NCI-H187 treated with DMSO at 0.1 percent for 48 hours (cell line): ENCODE results near the gene UPF3A.
"Not testable (repeated sequence)": the region's sequence is repeated elsewhere in the genome, so short reads cannot be mapped to it uniquely, and the experiment has no call there.

Experiments used
- DNase-seq: peaks from one replicate; lab custom pipeline; 2025; lab: John Stamatoyannopoulos, UW

The UPF3A gene

GRCh38 chr13:114264313-114264712, 17.1 kb upstream of the UPF3A start:
- not testable (repeated sequence) for DNase-seq

GRCh38 chr13:114264886-114265611, 16.4 kb upstream of the UPF3A start:
- no peak for DNase-seq

- DNase-seq = no peak
Measured at GRCh38 chr13:114266241-114266640, 15.2 kb upstream of the UPF3A start.

- DNase-seq = no peak
Measured at GRCh38 chr13:114268344-114269280, 12.8 kb upstream of the UPF3A start.

GRCh38 chr13:114269281-114269770, 12.1 kb upstream of the UPF3A start:
- no peak for DNase-seq

GRCh38 chr13:114272977-114273376, 8.4 kb upstream of the UPF3A start:
- no peak for DNase-seq

- DNase-seq = no peak
Measured at GRCh38 chr13:114275304-114275703, 6.1 kb upstream of the UPF3A start.

GRCh38 chr13:114279146-114279545, 2.3 kb upstream of the UPF3A start:
- no peak for DNase-seq

- DNase-seq = no peak
Measured at GRCh38 chr13:114279758-114280355, 1.5 kb upstream of the UPF3A start.

- peak; percentile 86 for DNase-seq
Measured at GRCh38 chr13:114282041-114282670, 755 bp downstream of the UPF3A start.

GRCh38 chr13:114283576-114283975, 2.2 kb downstream of the UPF3A start:
- no peak for DNase-seq

- no peak for DNase-seq
Measured at GRCh38 chr13:114284680-114285079, 3.3 kb downstream of the UPF3A start.

GRCh38 chr13:114285166-114285808, 3.9 kb downstream of the UPF3A start:
- DNase-seq = no peak

- no peak for DNase-seq
Measured at GRCh38 chr13:114286808-114287207, 5.4 kb downstream of the UPF3A start.

GRCh38 chr13:114288157-114288591, 6.8 kb downstream of the UPF3A start:
- no peak for DNase-seq

- no peak for DNase-seq
Measured at GRCh38 chr13:114296448-114296847, 15.0 kb downstream of the UPF3A start.

- no peak for DNase-seq
Measured at GRCh38 chr13:114296902-114297301, 15.5 kb downstream of the UPF3A start.

GRCh38 chr13:114298866-114299265, 17.5 kb downstream of the UPF3A start:
- no peak for DNase-seq

- no peak for DNase-seq
Measured at GRCh38 chr13:114299604-114300305, 18.4 kb downstream of the UPF3A start.

- no peak for DNase-seq
Measured at GRCh38 chr13:114303700-114304327, 22.4 kb downstream of the UPF3A start.
